GM19438 (cell line): ENCODE results near the gene WFDC10A.
"Not testable (repeated sequence)": the region's sequence is repeated elsewhere in the genome, so short reads cannot be mapped to it uniquely, and the experiment has no call there.

Source experiments
- ATAC-seq: cut with Tn5 transposase; IDR thresholded peaks from one replicate; pipeline ENCODE4 v1.9.1; 2021; ENCODE audit warnings: low read depth; ENCODE audit not compliant: unreplicated experiment

The WFDC10A gene

GRCh38 chr20:45629496-45630100 is at the start of gene WFDC10A:
TSS of gene WFDC10A (plus strand) at chr20:45629739. CDS start at chr20:45629814, 75 bp downstream.
- no peak for ATAC-seq

DNA sequence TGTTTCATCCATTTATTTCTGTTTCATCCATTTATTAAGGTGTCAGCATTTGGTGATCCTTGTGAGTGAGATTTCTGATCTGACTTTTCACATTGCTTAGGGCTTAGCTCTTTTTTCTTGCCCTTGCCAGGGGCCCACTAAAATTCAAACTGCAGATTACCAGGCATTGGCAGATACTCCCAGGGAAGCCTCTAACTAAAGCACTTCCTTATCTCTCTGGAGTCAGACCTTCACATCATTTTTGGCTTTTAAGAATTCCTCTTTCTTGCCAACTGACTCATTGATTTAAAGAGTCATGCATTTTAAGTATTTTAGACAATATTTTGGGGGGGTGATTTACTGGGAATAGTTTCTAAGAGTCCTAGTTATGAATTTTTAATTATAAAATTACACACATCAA is 47.8 kb upstream of the WFDC10A start:
- no peak for ATAC-seq

GRCh38 chr20:45583502-45583901 is 46.0 kb upstream of the WFDC10A start:
- ATAC-seq = no peak

GRCh38 chr20:45584294-45584693 is 45.2 kb upstream of the WFDC10A start:
- ATAC-seq = not testable (repeated sequence)

- ATAC-seq = not testable (repeated sequence)
Observed at GRCh38 chr20:45585986-45586385, 43.6 kb upstream of the WFDC10A start.

- no peak for ATAC-seq
Observed at GRCh38 chr20:45588800-45589199, 40.7 kb upstream of the WFDC10A start.

DNA sequence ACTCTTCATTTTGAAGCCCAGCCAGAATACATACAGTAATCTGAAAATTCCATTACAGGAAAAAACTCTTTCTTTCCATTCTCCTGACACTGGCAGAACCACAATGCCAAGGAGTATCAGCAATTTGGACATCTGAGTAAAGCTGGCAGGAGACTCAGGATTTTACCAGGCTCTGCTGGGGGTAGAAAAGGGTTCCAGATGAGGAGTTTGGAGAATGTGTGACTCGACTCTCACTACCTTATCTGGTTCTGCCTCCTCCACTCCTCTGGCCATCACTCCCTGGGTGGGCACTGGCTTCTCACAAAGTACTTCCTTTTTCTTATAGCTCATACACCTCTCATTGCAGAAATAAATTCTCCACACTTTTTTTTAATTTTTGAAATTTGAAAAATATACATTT is 39.8 kb upstream of the WFDC10A start:
- ATAC-seq = no peak

DNA sequence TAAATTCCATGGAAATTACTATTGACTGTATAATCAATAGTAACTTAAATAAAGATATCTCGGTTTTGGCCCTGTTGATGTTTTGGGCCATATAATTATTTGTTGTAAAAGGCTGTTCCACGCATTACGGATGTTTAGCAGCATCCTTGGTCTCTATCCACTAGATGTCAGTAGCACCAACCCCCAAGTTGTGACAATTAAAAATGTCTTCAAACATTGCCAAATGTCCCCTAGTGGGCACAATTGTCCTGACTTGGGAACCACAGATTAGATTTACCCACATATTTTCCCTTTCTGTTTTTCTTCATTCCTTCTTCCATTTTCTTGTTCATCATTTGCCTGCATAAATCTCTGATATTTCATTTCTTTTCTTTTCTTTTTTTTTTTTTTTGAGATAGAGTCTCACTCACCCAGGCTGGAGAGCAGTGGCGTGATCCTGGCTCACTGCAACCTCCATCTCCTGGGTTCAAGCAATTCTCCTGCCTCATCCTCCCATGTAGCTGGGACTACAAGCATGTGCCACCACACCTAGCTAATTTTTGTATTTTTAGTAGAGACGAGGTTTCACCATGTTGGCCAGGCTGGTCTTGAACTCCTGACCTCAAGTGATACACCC is 36.9 kb upstream of the WFDC10A start:
- ATAC-seq = no peak

GRCh38 chr20:45593498-45593897 is 36.0 kb upstream of the WFDC10A start:
- no peak for ATAC-seq

GRCh38 chr20:45595235-45595634 is 34.3 kb upstream of the WFDC10A start:
- ATAC-seq = no peak

GRCh38 chr20:45607810-45608209 is 21.7 kb upstream of the WFDC10A start:
- no peak for ATAC-seq

DNA sequence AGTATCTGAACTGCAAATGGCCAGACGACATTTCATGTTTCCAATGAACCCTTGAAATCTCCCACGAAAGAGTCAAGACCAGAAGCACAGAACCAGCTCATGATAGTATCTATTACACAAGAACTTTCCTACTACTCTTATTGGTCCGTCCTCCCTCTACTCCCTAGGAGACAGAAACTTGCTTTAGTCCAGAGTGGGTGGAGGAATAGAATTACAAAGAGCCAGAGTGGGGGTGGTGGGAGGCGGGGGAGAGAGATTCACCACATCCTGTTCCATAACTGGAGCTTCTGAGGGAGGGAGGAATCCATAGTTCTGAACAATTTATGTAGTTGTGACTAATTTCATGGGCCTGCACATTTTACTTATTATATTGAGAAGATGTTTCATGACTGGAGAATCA is 18.5 kb upstream of the WFDC10A start:
- no peak for ATAC-seq

- no peak for ATAC-seq
Observed at GRCh38 chr20:45612314-45612713, 17.2 kb upstream of the WFDC10A start.

DNA sequence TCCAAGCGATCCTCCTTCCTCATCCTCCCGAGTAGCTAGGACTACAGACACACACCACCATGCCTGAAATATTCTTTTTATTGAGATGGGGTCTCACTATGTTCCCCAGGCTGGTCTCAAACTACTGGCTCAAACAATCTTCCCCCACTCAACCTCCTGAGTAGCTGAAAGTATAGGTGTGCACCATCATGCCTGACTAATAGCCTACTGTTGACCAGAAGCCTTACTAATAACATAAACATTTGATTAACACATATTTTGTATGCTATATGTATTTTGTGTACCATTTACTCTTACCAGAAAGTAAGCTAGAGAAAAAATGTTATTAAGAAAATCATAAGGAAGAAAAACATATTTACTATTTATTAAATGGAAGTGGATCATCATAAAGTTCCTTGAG is 11.9 kb upstream of the WFDC10A start:
- ATAC-seq = no peak

DNA sequence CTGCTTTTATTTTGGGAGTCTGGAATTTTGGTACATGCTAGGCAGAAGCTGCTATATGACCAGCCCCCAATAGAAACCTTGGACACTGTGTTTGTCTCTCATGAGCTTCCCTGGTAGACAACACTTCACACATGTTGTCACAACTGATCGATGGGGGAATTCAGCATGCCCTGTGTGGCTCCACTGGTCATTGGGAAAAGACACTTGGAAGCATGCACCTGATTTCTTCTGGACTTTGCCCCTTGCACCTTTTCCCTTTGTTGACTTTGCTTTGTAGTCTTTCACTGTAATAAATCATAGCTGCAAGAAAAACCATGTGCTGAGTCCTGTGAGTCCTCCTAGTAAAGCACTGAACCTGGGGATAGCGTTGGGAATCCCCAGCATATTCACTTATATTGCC is 7.9 kb upstream of the WFDC10A start:
- ATAC-seq = no peak

DNA sequence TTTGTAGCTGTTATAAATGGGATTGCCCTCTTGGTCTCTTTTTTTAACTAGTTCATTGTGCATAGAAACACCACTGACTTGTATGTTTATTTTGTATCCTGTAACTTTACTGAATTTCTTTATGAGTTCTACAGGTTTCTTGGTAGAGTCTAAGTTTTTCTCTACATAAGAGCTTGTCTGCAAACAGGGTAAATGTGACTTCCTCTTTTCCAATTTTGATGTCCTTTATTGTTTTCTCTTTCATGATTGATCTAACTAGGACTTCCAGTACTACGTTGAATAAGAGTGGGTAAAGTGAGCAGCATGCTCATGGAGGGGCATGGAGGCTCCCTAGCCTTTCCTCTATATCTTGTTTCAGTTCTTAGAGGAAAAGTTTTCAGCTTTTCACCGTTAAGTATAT is 3.0 kb upstream of the WFDC10A start:
- ATAC-seq = no peak

GRCh38 chr20:45630371-45630770 is 832 bp downstream of the WFDC10A start:
- ATAC-seq = no peak

DNA sequence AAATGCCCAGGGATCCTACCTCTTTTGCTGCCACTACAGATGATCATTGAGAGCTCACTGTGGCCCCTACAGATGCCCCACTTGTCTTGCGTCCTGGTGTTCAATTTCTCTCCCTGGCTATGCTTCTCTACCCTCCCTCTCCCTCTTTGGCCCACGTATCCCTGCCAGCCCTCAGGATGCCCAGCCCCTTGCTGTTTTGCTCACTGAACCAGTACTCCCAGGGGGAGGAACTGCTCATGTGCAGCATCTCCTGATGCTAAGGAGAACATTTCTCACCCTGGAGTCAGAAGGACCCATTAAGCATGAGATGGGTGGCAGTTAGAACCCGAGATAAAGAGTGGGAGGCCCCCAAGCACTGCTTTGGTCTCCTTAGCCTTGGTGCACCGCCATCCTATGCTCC is 1.6 kb downstream of the WFDC10A start, which contains the start of gene WFDC9:
Gene WFDC9 (minus strand): TSS at position 101 of the 400 bp plus-strand sequence. CDS start 21,103 bp downstream, outside the sequence.
- ATAC-seq = no peak

DNA sequence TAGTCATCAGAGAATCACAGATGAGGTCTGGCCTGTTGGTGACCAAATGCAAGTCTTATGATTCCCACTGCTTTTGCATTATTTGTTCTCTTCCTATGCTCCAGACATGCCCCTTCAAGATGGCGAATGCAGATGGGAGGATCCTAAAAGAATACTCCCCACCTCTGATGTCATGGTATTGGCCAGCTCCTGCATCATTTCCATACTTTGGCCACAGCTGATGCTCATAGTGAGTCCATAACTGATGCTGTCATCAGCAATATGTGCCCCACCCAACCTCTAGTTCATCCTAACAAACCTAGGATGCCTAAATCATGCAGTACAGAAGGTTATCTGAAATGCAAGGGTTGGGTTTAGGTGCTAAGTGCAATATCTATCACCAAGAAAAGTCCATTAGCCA is 7.0 kb downstream of the WFDC10A start:
- no peak for ATAC-seq

DNA sequence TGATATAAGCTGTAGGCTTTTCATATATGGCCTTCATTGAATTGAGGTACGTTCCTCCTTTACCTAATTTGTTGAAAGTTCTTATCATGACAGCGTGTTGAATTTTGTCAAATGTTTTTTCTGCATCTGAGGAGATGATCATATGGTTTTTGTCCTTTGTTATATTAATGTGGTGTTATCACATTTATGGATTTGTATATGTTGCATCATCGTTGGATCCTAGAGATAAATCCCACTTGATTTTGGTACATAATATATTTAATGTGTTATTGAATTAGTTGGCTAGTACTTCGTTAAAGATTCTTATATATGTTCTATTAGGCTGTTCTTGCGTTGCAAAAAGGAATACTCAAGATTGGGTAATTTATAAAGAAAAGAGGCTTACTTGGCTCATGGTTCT is 10.1 kb downstream of the WFDC10A start:
- no peak for ATAC-seq

DNA sequence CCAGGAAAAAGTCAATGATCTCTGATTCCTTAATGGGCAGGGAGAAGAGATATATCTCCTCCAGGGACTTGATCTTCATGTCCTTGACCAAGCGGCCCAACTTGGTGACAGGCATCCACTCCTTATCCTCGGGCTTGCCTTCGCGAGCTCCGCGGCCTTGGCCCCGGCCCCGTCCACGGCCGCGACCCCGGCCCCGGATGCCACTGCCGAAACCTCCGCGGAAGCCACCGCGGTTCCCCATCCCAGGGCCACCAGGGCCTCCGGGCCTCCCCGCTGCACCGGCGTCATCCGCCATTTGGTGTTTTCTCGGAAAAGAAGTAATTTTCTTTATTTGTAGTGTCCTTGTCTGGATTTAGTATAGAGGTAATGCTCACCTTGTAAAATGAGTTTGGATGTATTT is 11.5 kb downstream of the WFDC10A start:
- ATAC-seq = not testable (repeated sequence)

- ATAC-seq = not testable (repeated sequence)
Observed at GRCh38 chr20:45645869-45646268, 16.3 kb downstream of the WFDC10A start.
